ENCODE data around the gene ELOA.
"Not testable (repeated sequence)": the region's sequence is repeated elsewhere in the genome, so short reads cannot be mapped to it uniquely, and the experiment has no call there.

Gene ELOA

DNA sequence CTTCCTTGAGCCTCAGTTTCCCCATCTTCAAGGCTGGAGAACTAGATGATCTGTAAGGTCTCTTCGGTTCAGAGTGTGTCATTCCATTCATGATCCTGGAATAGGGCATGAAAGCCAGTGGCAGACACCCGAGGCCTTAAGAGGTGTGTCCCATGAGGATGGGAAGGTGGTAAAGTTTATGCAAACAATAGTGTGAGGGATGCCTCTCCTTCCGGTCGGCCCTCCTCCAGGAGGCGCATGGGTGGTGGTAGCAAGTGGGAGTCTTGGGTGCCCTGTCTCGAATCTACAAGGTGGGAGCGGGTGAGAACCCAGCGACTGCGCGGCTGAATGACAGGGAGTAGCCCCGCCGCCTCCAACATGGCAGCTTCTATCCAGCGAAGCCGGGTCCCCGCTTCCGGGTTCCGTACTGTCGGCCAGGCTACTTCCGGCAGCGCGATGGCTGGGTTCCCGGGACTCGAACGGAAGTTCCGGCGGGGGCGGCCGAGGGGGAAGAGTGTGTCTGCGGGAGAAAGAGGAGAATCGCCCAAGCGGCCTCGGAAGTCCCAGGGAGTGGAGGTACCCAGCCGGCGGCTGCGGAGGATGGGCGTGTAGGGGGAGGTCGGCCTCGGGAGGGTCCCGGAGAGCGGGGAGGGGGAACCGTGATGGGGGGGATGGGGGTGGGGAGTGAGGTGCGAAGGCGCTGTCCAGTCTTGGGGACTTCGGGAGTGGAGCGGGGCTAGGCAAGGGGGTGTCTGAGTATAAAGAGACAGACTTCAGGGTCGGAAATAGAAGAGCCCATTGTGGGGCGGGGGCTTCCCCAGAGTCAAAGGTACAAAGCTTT, 47.6 kb downstream of the ELOA start, which contains the start of gene LYPLA2:
Gene LYPLA2 (plus strand): TSS at position 450 of the 820 bp plus-strand sequence. CDS start 1,538 bp downstream, outside the sequence.
- peak; percentile 97 for DNase-seq

DNA sequence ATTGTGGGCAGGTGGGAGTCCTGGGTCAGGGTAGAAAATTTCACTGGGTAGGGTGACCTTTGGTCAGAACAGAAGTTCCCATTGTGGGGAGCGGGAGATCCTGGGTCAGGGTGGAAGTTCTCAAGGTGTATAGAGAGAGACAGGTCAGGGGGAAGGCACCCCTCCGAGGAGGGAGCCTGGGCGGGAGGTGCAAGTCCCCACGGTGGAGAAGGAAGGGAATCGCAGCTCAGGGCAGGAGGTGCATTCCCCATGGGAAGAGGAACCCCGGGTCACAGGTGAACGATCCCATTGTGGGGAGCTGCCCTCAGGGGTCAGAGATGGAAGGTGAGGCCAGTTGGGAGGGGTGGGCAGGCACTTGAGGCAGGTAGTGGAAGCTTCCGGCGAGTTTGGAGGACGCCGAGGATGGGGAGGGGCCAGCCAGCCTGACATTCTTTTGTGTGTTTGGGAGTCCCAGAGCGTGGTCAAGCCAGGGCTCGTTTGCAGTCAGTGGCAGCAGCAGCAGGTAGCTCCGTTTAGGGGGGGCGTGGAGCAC, 48.3 kb downstream of the ELOA start:
- DNase-seq, result peak; percentile 40

DNA sequence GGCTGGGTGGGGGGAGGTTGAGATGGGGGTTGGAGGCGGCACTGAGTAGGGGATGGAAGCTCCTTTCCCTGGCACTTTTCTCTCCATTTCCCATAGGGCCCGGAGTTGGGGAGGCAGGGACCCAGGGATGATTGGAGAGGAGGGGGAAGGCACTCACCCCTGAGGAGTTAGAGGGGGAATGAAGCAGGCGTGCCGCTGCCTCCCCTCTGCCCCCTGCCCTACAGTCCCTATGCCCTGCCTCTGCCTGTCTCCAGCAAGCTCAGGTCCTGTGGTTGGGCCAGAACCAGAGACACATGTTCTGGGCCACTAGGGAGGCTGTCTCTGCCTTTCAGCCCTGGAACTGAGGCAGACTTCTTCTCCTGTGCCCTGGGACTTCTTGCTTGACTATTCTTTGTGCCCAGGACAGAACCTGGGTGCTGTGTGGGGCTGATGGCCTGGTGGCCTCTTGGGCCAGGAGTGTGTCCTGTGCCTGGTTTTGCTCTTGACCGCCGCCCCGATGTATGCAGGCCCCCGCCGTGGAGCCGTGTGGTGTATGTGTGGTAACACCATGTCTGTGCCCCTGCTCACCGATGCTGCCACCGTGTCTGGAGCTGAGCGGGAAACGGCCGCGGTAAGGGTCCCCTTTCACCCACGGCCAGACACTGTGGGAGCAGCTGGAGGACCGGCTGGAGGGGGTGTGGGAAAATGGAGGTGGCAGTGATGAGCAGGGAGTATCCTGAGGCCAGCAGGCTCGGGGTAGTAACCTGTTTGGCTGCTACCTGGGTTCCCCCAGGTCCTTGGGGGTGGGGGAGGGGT, 49.1 kb downstream of the ELOA start:
- no peak for DNase-seq

DNA sequence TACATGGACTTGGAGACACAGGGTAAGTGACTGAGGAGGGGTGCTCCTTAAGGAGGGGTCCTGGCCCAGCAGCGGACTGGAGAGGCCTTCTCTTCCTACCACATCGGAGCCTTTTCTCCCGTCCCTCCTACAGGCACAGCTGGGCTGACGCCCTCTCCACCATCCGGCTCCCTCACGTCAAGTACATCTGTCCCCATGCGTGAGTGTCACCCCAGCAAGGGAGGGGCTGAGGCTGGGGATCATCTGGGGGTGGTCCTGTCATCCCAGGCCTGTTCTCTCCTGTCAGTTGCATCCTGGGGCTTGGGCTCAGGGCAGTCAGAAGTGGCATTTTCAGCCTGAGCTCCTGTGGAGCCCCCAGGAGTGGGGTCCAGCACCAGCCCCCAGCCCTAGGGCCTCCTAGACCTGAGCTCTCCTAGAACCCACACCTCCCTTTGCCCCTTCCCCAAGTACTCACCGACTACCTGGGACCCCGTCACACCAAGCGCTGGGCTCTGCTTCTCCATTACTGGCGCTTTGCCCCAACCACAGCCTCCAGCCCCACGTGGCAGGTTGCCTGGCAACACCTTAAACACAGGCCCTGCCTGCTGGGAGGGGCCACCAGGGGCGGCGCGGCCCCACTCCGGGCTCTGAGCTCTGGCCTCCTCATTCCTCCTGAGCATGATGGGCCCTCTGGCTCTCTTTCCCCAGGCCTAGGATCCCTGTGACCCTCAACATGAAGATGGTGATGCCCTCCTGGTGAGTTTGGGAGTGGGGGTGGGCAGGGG, 49.9 kb downstream of the ELOA start:
- no peak for DNase-seq

DNA sequence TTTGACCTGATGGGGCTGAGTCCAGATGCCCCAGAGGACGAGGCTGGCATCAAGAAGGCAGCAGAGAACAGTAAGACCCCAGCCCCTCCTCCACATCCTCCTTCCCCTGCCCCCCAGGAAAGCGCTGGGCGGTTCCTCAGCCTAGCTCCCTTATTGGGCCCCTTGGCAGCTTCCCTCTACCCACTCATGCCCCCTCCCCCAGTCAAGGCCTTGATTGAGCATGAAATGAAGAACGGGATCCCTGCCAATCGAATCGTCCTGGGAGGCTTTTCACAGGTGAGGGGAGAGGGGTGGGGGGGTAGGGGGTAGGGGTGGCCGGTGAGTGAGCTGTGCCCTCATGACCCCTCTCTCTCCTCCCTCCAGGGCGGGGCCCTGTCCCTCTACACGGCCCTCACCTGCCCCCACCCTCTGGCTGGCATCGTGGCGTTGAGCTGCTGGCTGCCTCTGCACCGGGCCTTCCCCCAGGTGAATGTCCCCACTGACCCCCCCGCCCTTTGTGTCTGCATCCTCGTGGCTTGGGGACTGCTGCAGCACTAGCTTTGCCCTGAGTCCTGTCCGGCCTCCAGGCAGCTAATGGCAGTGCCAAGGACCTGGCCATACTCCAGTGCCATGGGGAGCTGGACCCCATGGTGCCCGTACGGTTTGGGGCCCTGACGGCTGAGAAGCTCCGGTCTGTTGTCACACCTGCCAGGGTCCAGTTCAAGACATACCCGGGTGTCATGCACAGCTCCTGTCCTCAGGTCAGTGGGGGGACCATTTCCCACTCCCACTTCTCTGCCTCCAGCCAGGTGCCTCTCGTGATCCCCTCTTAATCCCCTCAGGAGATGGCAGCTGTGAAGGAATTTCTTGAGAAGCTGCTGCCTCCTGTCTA, 50.8 kb downstream of the ELOA start:
- no peak for DNase-seq

DNA sequence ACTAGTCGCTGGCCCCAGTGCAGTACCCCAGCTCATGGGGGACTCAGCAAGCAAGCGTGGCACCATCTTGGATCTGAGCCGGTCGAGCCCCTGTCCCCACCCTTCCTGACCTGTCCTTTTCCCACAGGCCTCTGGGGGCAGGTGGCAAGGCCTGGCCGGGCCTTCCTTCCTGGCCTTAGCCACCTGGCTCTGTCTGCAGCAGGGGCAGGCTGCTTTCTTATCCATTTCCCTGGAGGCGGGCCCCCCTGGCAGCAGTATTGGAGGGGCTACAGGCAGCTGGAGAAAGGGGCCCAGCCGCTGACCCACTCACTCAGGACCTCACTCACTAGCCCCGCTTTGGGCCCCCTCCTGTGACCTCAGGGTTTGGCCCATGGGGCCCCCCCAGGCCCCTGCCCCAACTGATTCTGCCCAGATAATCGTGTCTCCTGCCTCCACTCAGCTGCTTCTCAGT, 51.5 kb downstream of the ELOA start:
- not testable (repeated sequence) for DNase-seq

DNA sequence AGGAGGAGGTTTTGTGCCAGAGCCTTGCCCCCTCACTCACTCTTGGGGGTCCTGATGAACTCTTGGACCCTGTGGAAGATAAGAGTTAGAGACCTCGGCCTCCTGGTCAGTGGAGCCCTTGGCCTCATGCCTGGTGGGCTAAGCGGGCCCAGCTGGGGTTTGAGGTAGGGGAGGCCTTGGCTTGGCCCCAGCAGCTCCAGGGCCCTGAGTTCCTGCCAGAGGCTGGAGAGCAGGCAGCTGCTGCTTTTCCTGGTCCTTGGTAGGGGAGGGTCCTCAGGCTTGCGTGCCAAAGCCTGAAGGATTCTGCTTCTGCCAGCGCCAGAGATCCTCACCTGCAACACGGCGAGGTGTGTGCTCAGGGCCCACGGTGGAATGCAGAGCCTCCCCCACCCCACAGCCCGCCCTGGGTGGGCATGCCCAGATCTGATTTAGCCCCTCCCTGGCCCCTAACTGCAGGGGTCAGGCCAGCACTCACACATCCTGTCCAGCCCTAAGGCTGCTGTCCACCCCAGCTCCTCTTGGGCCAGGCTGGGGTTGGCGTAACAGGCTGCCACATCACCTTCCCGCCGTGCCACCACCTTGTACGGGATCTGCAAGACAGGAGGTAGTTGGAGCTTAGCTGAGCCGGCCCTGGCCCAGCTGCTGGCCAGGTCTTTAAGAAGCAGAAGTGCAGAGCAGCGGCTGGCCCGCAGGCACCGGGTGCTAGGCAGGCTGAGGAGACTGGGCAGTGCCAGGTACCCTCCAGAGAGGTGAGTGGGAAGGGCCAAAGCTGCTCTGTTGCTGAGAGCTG, 52.6 kb downstream of the ELOA start:
- DNase-seq, result no peak

DNA sequence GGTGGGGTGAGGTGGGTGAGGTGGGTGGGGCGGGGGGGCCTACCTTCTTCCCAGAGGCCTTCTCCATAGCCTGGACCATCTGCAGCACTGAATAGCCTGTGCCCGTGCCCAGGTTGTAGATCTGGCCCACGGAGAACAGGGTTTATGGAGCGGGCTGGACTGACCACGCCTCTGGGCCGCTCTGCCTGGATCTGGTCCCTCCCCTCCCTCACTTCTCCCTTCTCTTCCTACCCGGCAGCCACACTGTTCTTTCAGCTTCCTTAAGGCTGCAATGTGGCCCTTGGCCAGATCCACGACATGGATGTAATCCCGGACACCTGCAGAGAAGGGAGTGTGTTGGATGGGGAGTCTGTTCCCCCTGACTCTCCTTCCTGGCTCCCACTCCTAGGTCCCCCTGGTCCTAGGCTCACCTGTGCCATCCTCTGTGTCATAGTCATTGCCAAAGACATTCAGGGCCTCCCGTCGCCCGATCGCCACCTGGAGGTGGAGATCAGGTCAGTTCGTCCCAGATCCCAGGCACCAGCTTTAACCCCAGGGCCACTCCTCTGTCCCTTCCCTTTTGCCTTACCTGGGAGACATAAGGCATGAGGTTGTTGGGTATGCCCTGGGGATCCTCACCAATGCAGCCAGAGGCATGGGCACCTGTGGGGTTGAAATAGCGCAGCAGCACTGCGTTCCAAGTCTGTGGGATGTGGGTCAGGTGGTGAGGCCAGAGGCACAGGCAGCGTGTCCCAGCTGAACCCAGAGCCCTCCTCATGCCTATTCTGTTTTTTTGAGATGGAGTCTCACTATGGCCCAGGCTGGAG, 53.4 kb downstream of the ELOA start:
- DNase-seq, result no peak

DNA sequence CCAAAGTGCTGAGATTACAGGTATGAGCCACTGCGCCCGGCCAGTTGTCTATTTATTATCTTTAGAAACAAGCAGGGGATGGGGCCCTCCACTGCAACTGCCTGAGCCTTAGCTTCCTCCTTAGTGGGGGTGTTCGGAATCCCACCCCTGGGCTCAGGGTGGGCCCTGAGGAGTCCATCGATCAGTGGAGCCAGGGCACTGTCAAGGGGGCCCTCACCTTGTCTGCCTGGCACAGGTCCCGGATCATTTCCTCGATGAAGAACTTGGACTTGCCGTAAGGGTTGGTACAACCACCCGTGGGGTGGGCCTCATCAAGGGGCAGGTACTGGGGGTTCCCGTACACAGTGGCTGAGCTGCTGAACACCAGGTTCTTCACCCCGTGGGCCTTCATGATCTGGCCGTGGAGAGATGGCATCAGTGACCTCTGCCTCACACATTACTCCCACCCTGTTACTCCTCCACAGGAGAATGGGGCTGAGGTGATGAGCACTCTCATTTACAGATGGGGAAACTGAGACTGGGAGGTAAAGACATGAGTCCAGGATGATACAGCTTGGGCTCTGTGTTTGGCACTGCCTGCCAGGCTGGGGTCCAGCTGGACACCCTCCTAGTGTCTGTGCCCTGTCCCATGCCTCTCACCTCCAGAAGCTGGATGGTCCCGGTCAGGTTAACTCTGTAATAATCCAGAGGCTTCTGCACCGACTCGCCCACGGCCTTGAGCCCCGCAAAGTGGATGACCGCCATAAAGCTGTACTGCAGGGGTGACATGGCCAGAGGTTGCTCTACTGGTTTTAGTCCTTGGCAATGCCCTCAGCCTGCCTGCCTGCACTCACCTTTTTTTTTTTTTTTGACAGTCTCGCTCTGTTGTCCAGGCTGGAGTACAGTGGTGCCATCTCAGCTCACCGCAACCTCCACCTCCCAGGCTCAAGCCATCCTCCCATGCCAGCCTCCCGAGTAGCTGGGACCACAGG, 54.5 kb downstream of the ELOA start:
- no peak for DNase-seq

DNA sequence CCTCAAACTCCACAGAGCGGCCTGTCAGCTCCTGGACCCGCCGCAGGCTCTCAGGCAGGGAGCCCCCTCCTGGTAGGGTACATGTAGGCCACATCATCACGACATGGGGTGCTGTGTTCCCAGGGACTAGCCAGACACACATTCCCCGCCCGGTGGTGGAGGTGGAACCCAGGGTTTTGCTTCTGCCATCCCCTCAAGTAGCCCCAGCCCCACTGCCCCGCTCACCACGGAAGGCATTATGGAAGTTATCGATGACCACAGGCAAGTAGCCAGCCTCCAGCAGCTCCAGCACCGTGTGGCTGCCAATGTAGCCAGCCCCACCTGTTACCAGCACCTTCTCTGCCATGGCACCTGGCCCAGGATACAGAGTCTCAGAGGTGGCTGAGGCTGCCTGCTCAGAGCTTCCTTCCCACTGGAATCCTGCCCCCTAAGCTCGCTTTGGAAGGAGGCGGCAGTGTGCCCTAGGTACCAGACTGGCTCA, 55.4 kb downstream of the ELOA start:
- no peak for DNase-seq

DNA sequence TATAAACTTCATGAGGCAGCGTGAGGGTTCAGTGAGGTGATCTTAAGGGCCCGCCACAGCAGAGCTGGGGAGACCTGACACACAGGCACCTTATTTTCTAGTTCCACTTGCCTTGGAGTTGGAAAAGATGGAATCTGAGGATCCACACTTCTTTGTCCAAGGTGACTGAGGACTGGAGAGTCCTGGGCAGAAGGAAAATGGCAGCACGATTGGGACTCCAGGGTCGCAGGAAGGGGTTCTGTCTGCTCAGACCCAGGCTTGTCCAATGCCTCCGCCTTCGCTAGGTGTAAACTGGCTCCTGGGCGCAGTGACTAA, 55.9 kb downstream of the ELOA start:
- DNase-seq, result no peak

DNA sequence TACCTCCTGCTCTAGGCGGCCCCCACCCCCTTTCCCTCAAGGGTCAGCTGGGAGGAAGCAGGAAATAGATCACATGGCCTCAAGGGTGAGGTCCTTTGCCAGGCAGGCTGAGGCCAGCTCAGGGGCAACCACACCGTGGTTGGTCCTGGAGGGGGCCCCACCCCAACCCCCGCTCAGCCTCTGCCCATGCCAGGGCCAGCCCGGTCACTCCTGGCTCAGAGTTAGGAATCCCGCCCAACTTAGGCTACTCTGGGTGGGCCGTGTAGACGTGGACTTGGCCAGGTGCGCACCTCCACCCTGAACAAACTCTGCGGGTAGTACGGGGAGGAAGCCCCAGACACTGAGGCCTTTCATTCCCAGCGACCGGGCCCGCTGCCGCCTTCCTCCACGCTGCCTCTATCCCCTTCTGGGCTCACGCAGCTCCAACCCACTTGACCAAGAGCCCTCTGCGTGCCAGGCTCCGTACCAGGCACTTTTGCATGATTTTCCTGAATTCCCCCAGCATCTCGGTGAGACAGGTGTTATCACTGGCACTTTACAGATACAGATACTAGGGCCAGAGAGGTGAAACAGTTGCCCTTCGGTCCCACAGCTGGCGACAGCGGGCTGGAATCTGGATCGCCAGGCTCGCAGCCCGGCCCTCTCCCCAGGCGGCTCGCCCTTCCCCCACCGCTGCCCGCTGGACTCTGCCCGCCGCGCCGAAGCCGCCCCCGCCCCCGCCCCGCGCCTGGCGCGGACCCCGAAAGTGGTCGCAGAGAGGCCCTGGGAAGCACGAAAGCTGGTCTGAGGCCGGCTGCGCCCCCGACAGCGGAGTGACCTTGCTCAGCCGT, 56.5 kb downstream of the ELOA start:
- no peak for DNase-seq

DNA sequence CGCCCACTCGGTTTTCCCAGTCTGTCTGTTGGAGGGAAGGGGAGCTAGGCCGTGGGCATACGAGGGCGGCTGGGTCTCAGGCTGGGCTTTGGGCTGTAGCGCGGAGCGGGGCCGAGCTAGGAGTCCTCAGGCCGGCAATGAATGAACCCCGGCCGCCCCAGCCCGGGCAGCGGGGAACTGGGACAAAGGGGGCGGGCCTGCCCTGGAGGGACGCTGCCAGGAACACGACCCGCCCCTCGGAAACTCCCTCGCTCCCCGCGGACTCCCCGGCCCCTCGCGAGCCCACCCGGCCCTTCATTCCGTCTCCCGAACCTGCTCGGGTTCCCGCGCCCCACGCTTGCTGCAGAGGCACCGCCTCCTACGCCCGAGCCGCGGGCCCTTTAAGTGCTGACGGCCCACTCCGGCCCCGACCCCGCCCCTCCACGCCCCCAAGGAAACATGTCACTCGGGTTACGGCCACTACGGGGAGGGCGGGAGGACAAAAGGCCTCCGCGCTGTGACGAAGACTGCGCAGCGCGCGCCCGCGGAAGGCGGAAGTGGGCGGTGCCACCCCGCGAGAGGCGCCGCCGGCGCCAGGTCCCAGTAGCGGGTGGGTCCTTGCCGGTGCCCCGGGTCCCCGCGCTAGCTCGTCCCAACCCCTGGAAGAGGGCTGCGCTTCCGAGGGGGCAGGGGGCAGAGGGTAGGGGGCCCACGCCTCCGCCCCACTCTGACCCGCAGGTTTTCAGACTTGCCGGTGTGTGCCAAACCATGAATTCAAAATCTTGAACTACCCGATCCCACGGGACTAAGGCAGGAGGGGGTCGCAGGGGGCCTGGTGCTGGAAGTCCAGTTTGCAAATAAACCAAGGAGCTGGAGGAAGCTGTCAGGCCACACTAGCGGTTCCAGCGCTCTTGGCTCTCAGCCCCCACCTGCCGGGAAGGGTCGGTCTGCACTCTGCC, 57.4 kb downstream of the ELOA start, which contains the start of gene GALE:
Gene GALE (minus strand): TSS at position 355 of the 938 bp plus-strand sequence. CDS start 1,747 bp downstream, outside the sequence.
- DNase-seq, result peak; percentile 93

DNA sequence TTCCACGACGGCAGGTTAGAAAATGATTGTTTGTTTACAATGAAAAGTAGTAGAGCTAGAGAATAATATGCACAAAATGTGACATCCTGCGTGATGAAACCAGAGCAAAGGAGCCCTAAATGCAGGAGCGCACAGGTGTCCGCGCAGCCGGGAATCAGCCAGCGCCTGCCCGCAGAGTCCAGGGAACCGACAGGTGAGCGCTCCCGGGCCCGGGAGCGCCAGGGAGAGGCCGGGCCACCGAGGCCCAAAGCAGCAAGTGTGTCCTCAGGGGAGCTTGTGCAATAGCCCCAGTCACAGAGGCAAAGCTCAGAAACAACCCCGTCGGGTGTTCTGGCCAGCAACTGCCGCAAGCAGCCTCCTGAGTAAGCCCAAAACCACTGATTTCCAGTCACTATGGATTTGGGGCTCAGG, 58.1 kb downstream of the ELOA start:
- DNase-seq, result no peak

DNA sequence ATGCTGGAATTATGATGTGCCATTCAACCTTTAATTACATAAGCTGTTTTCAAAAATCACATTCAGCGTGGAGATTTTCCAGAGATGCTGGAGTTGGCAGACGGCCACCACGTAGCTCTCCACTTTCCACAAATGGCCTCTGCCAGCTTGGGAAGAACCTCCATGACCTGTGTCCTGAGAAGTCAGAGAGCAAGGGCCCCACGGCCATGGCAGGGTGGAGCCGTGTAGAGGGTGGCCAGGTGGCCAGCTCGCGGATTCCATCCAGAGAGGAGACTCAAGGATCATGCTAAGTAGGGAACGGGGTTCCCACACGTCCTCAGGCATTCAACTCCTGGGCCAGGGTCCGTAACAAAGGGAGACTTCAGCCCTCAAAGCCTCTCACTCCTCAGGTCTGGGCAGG, 58.6 kb downstream of the ELOA start:
- no peak for DNase-seq

DNA sequence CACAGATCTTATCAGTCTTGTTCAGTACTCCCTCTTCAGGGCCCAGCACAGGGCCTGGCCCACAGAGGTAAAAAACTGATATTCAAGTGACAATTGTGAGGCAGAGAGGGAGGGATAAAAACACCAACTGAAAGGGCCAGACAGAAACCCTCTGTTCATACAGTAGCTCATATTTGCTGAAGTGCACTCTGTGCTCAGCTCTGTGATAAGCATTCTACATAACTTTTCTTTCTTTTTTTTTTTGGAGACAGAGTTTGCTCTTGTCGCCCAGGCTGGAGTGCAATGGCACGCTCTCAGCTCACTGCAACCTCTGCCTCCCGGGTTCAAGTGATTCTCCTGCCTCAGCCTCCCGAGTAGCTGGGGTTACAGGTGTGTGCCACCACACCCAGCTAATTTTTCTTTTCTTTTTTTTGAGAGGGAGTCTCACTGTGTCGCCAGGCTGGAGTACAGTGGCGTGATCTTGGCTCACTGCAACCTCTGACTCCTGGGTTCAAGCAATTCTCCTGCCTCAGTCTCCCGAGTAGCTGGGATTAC, 59.6 kb downstream of the ELOA start:
- not testable (repeated sequence) for DNase-seq
